Right renal pelvis (tissue), 4 donors: ENCODE measurements around the gene STOX1. TPM values are rescaled to one million over a fixed set of nuclear protein-coding genes. Genes with fewer than 3 reads are reported as not detected.
"Not testable (repeated sequence)": the region's sequence is repeated elsewhere in the genome, so short reads cannot be mapped to it uniquely, and the experiment has no call there.

Experiments used
- DNase-seq, 4 donors: peaks; one replicate each; pipeline ENCODE4 v3.0.0-alpha.2; 2013; ENCODE audit warnings: low read depth in 4 of 4, low spot score in 3 of 4, missing footprints in 1 of 4
- polyA plus RNA-seq, 4 donors: library from polyadenylated mRNA; unstranded; fragments of 120-200 nt; gene quantifications; one replicate each; pipeline ENCODE4 v1.2.1, GENCODE V29; 2013; ENCODE audit not compliant: insufficient read length in 4 of 4

STOX1 gene
- polyA plus RNA-seq, 4 donors: 9.6 to 14.4 (median 11.5) TPM

GRCh38 chr10:68878496-68878895 lies 51.2 kb downstream of the STOX1 start:
- DNase-seq: no peak

- no peak for DNase-seq
Measured at GRCh38 chr10:68879628-68880027, 52.3 kb downstream of the STOX1 start.

DNA sequence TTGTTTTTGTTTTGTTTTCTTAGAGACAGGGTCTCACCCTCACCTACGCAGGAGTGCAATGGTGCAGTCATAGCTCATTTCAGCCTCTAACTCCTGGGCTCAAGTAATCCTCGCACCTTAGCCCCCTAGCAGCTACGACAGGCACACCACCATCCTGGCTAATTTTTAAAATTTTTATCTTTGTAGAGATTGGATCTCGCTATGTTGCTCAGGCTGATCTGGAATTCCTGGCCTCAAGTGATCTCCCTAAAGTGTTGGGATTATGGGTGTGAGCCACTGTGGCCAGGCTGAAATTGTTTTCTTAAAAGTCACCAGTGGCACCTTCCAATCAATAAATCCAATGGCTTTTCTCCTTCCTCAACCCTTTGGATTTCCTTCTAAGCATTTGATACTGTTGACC lies 52.9 kb downstream of the STOX1 start:
- no peak for DNase-seq

- no peak for DNase-seq
Measured at GRCh38 chr10:68895041-68895440, 67.7 kb downstream of the STOX1 start.

DNA sequence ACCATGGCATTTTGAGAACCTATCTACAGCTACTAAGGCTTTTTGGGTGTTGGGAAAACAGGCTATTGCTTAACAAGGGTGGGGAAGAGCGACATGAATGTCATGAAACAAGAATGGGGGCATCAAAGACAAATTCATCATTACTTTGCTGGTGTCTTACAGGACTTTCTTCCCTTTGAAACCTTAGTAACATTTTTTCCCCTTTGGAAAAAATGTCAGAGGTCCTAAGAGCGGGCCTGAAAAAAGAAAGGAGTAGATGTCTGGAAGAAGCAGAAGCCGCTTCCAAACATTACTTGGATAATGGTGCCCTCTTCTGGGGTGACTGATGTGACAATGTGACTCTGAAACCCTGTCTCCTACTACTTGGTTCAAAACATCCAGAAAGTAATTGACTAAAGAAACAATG lies 70.0 kb downstream of the STOX1 start:
- peak; percentile 42 to 67 (median 58) for DNase-seq

- DNase-seq: no peak
Measured at GRCh38 chr10:68899186-68899745, 71.9 kb downstream of the STOX1 start.

DNA sequence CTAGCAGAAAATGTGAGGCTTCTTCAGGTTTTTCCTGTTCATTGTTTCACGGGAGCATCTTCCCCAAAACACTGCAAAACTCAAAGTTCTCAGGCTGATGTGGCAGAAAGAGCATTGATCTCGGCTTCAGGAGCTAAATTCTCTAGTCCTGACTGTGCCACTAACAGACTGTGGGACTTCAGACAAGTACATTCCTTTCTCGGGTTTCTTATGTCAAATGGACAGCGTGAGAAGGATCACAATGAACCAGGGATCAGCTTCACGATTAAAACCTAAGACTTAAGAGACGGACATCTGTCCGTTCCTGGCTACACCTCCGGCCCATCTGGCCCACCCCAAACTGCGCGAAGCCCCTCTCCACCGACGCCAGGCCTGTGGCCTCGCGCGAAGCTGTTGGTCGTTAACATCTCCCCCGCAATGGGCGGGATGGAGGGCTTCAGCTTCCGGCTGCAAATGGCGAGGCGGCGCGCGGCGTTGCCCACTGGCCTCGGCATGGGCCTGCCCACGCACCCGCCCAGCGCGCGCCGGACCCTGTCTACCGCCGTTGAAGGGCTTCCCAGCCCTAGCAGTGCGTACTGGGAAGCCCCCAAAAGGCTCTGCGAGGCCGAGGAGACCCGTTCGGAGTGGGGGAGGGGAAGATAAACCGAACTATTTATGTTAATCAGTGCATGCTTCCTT lies 73.2 kb downstream of the STOX1 start:
- peak in 1 of 4 donors; percentile 93 for DNase-seq

DNA sequence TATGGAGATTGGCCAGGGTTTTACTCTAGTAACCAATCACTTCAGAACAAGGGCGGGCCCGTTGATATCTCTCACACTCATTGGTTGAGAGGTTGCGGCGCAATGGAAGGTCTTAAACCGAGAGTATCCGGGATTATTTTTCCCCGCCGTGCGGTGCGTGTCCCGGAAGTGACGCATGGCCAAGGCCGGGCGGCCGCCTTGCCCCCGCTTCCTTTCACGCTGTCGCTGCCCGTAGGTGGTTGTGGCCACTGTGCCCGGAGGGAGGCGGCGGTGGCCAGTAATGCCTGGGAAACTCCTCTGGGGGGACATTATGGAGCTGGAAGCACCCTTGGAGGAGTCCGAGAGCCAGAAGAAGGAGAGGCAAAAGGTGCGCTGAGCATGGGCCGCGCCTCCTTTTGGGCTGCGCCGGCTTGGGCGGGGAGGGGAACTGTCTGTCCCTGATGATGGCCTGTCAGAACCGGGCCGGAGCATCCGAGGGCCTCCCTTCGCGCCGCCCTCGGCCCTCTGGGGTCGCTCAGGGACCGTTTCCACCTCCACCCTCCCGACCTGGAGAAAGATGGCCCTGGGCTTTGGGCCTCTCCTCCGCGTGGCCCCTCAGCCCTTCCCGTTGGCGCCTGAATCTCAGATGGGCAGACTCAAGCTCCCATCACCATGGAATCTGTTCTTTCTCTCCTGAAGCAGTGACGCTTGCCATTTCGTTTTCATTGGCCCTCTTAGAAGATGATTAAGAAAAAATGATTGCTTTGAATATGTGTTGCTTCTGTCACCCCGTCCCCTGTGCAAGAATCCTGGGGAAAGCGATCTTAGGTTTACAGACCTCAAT lies 74.0 kb downstream of the STOX1 start, which contains the start of gene DDX50:
TSS of gene DDX50 (plus strand) at position 211 of the 823 bp plus-strand sequence. CDS start at position 281, 70 bp downstream.
- DNase-seq: peak in 3 of 4 donors; percentile 97 to 99 (median 98)

DNA sequence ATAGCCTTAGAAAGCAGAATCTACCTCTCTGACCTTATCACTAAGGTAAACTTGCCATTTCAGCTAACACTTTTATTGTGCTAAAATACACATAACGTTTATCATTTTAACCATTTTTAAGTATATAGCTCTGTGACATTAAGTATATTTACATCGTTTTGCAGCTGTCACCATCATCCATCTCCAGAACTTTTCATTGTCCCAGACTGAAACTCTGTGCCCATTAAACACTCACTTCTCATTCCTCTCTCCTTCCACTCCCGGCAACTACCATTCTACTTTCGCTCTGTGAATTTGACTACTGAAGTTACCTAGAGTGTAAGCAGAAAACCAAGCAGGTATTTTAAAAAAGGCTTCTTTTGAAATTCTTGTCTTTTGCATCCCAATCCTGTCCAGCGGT lies 75.1 kb downstream of the STOX1 start:
- DNase-seq: no peak

DNA sequence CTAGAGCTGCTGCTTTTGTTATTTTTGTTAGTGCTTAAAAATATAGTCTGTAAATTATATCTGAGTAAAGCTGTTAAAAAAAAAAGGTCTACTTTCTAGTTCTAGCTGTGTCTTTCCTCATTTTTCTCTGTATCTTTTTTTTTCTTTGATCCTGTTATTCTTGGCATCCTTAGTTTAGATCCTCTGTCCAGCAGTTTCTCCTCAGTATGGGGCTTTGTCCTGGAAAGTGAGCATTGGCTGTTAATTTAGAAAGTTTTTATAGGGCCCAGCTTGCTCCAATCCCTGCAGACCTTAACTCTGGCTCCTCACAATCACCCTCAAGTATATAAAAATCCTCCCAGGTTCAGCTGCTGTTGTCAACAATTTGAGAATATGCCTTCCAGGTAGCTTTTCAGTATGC lies 97.3 kb downstream of the STOX1 start:
- no peak for DNase-seq

GRCh38 chr10:68925489-68925888 lies 98.2 kb downstream of the STOX1 start:
- DNase-seq: no peak

DNA sequence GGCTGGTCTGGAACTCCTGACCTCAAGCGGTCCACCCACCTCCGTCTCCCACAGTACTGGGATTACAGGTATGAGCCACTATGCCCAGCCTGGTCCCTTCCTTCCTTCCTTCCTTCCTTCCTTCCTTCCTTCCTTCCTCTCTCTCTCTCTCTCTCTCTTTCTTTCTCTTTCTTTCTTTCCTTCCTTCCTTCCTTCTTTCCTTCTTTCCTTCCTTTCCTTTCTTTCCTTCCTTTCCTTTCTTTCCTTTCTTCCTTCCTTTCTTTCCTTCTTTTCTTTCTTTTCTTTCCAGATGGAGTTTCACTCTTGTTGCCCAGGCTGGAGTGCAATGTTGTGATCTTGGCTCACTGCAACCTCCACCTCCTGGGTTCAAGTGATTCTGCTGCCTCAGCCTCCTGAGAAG lies 101.8 kb downstream of the STOX1 start:
- not testable (repeated sequence) for DNase-seq

DNA sequence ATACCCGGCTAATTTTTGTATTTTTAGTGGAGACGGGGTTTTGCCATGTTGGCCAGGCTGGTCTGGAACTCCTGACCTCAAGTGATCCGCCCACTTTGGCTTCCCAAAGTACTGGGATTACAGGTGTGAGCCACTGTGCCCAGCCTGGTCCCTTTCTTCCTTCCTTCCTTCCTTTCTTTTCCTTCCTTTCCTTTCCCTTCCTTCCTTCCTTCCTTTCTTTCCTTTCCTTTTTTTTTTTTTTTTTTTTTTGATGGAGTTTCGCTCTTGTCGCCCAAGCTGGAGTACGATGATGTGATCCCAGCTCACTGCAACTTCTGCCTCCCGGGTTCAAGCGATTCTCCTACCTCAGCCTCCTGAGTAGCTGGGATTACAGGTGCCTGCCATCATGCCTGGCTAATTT lies 102.6 kb downstream of the STOX1 start:
- DNase-seq: not testable (repeated sequence)

- not testable (repeated sequence) for DNase-seq
Measured at GRCh38 chr10:68932860-68933259, 105.5 kb downstream of the STOX1 start.

DNA sequence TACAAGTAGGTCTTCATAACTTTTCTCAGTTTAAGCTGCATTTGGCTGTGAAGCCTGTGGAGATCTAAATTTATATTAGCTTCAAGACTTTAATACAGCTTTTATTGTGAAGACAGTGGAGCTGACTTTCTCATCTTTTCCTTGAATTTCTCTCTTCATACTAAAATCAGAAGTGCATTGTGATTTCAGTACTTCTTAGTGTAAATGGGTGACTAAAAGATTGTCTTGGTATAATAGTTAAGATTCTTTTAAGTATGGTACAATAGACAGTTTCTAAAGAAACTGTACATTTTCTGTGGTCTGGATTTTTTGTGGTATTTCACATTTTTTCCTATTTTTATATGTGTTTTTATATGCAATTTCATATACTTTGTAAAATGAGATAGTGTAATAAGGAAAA lies 107.7 kb downstream of the STOX1 start:
- DNase-seq: no peak

DNA sequence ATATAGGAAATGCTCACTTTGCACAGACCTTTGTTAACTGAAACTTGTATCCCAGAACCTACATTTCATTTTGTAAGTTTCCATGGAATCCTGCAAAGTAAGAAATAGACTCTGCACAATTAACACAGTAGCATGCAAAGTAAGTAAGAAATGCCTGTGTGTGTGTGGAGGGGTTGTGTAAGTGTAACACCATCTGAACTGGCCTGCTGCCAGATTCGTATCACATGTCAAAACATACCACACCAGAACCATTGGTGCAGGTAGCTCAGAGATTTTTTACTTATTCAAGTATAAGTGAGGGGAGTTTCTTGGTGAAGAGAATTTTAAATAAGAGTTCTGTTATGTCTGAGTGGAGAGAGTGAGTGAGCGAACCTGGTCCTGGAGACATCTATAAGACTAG lies 110.8 kb downstream of the STOX1 start:
- peak in 1 of 4 donors; percentile 10 for DNase-seq

GRCh38 chr10:68938884-68939283 lies 111.6 kb downstream of the STOX1 start:
- no peak for DNase-seq

DNA sequence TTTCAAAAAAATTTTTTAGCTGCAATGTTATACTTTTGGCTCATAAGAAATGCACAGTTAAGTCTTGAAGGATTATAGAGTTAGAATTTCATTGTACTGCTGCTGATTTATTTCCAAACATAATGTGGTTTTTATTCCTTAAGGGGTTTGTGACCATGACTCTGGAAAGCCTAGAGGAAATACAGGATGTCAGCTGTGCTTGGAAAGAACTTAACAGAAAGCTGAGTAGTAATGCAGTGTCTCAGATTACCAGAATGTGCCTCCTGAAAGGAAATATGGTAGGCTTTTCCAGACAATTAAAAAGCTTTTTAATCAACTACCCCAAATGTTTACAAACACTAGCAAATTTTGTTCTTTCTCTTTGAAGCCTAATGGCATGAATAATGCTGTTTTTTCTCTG lies 113.6 kb downstream of the STOX1 start:
- not testable (repeated sequence) for DNase-seq
